ENCODE measurements around the gene FAM163B. TPM values are rescaled to one million over a fixed set of nuclear protein-coding genes. Genes with fewer than 3 reads are reported as not detected.

FAM163B gene
- total and polyA plus RNA-seq, 2 experiments from 2014 or later = 0.35 to 1.0 TPM

GRCh38 chr9:133632806-133633680 is 23.9 kb upstream of the FAM163B start:
- Histone ChIP-seq H3K36me3 (replicated peaks; ENCODE audit: insufficient read depth, low read depth) (no peaks in the 10 kb centered on the region), H3K4me1 (ENCODE audit: insufficient read depth) (no peaks in the 10 kb centered on the region), H3K79me2 (no peaks in the 10 kb centered on the region), H3K9me3 (ENCODE audit: low read depth) (no peaks in the 10 kb centered on the region), H2AFZ (no peak overlapping the region), H4K20me1 (ENCODE audit: insufficient read depth, poor library complexity, severe bottlenecking) (no peaks in the 10 kb centered on the region), H3K27ac (no peak overlapping the region), H3K27me3 (no peaks in the 10 kb centered on the region), H3K4me2 (no peak overlapping the region), H3K9me2 (replicated peaks; ENCODE audit: insufficient read depth) (no peaks in the 10 kb centered on the region), H3K4me3 (no peak overlapping the region)
- WGBS (ENCODE audit: low lambda C conversion rate, missing lambda C conversion rate) = 77% methylated on average over 26 of the region's 27 CpGs
- TF ChIP-seq EZH2 (IDR thresholded peaks at IDR 0.05; ENCODE audit: borderline replicate concordance) = no peak
- no peak for TF ChIP-seq CTCF (IDR thresholded peaks at IDR 0.05; ENCODE audit: poor library complexity)
- TF ChIP-seq EZH2phosphoT487 (IDR thresholded peaks at IDR 0.05; ENCODE audit: low read depth, severe bottlenecking, unreplicated experiment) = no peak
- DNase-seq (ENCODE audit: low spot score) = no peak

- 92% methylated on average over 12 of the region's 12 CpGs for WGBS (ENCODE audit: low lambda C conversion rate, missing lambda C conversion rate)
- Histone ChIP-seq H3K27ac (no peak overlapping the region), H3K79me2 (no peaks in the 10 kb centered on the region), H3K9me2 (replicated peaks; ENCODE audit: insufficient read depth) (no peaks in the 10 kb centered on the region), H4K20me1 (ENCODE audit: insufficient read depth, poor library complexity, severe bottlenecking) (no peaks in the 10 kb centered on the region), H3K4me1 (ENCODE audit: insufficient read depth) (no peaks in the 10 kb centered on the region), H3K4me3 (no peak overlapping the region), H3K27me3 (no peaks in the 10 kb centered on the region), H3K9me3 (ENCODE audit: low read depth) (no peaks in the 10 kb centered on the region), H3K36me3 (replicated peaks; ENCODE audit: insufficient read depth, low read depth) (no peaks in the 10 kb centered on the region), H3K4me2 (no peak overlapping the region), H2AFZ (no peak overlapping the region)
- TF ChIP-seq CTCF (IDR thresholded peaks at IDR 0.05; ENCODE audit: poor library complexity) (no peak), EZH2 (IDR thresholded peaks at IDR 0.05; ENCODE audit: borderline replicate concordance) (no peak), EZH2phosphoT487 (IDR thresholded peaks at IDR 0.05; ENCODE audit: low read depth, severe bottlenecking, unreplicated experiment) (no peak)
- no peak for DNase-seq (ENCODE audit: low spot score)
Observed at GRCh38 chr9:133631111-133631510, 21.9 kb upstream of the FAM163B start.

GRCh38 chr9:133629221-133630110 is 20.3 kb upstream of the FAM163B start:
- H2AFZ ChIP-seq = no peak overlapping the region
- H3K9me2 ChIP-seq (replicated peaks; ENCODE audit: insufficient read depth) = no peaks in the 10 kb centered on the region
- TF ChIP-seq EZH2 (IDR thresholded peaks at IDR 0.05; ENCODE audit: borderline replicate concordance) = no peak
- TF ChIP-seq CTCF (IDR thresholded peaks at IDR 0.05; ENCODE audit: poor library complexity) = no peak
- TF ChIP-seq EZH2phosphoT487 (IDR thresholded peaks at IDR 0.05; ENCODE audit: low read depth, severe bottlenecking, unreplicated experiment) = no peak
- no peak overlapping the region for H3K4me3 ChIP-seq
- H3K36me3 ChIP-seq (replicated peaks; ENCODE audit: insufficient read depth, low read depth) = no peaks in the 10 kb centered on the region
- H3K4me2 ChIP-seq = no peak overlapping the region
- DNase-seq (ENCODE audit: low spot score) = no peak
- no peaks in the 10 kb centered on the region for H4K20me1 ChIP-seq (ENCODE audit: insufficient read depth, poor library complexity, severe bottlenecking)
- H3K9me3 ChIP-seq (ENCODE audit: low read depth) = no peaks in the 10 kb centered on the region
- no peaks in the 10 kb centered on the region for H3K79me2 ChIP-seq
- no peaks in the 10 kb centered on the region for H3K4me1 ChIP-seq (ENCODE audit: insufficient read depth)
- WGBS (ENCODE audit: low lambda C conversion rate, missing lambda C conversion rate) = 93% methylated on average over 23 of the region's 23 CpGs
- no peaks in the 10 kb centered on the region for H3K27me3 ChIP-seq
- H3K27ac ChIP-seq = no peak overlapping the region

All from hepatocyte (in vitro differentiated cells).